Keratinocyte (primary cell): ENCODE data around the gene ETFA.

ENCODE experiments used
- CTCF ChIP-seq, 3 experiments: IDR thresholded peaks in 1 of 3; conservative IDR thresholded peaks in 1 of 3; optimal IDR thresholded peaks in 1 of 3; 2 replicates in 2 of 3; 3 replicates in 1 of 3; pipeline versions ENCODE3 to v1.5.1; 2011; ENCODE audit warnings: low read length in 3 of 3, mild to moderate bottlenecking in 3 of 3, moderate library complexity in 2 of 3, control low read depth in 1 of 3, inconsistent platforms in 1 of 3; ENCODE audit not compliant: insufficient read depth in 2 of 3; ENCODE audit errors: extremely low read depth in 1 of 3
- EZH2 ChIP-seq: IDR thresholded peaks from one replicate; pipeline ENCODE4 v1.6.1; 2012; ENCODE audit warnings: inconsistent platforms, mild to moderate bottlenecking, low read length, moderate library complexity

GRCh38 chr15:76251717-76252116 lies 59.6 kb downstream of the ETFA start:
- no peak for TF ChIP-seq CTCF (optimal IDR thresholded peaks at IDR 0.05 in 1 of 3, IDR thresholded peaks at IDR 0.05 in 1 of 3, conservative IDR thresholded peaks at IDR 0.05 in 1 of 3; ENCODE audit: extremely low read depth in 1 of 3, insufficient read depth in 2 of 3, low read length in 3 of 3)
- no peak for TF ChIP-seq EZH2
